GM12872 (cell line): Measurements from ENCODE around the gene TBC1D1.

Source experiments
- TF ChIP-seq, protein P1 (sequence below): IDR thresholded peaks from 3 replicates; pipeline ENCODE4 v1.5.1; 2011; ENCODE audit warnings: low read depth, mild to moderate bottlenecking, low read length, moderate library complexity; ENCODE audit not compliant: insufficient read depth

Gene TBC1D1

DNA sequence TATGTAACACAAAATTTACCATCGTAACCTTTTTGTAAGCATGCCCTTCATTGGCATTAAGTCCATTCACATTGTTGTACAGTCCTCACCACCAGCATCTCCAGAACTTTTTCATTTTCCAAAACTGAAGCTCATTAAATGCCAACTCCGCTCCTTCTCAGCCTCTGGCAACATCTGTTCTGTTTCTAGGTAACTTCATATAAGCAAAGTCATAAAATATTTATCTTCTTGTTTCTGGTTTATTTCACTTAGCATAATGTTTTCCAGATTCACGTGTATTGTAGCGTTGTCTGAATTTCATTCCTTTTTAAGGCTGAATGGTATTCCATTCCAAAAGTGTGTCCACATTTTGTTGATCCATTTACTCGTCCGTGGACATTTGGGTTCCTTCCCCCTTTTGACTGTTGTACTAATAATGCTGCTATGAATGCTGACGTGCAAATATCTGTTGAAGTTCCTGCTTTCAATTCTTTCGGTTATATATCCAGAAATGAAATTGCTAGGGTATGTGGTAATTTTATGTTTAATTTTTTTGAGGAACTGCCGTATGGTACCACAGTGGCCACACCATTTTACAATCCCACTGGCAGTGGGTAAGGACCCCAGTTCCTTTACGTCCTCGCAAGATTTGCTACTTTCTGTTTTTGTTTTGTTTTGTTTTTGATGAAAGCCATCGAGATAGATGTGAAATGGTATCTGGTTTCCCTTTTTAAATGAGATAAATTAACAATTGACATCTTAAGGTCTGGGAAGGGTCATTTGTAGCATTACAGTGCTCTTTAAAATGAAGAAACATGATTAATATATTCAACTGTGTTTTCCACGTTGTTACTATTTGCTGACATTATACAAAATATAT, 132.7 kb downstream of the TBC1D1 start:
- TF ChIP-seq, protein P1, sequence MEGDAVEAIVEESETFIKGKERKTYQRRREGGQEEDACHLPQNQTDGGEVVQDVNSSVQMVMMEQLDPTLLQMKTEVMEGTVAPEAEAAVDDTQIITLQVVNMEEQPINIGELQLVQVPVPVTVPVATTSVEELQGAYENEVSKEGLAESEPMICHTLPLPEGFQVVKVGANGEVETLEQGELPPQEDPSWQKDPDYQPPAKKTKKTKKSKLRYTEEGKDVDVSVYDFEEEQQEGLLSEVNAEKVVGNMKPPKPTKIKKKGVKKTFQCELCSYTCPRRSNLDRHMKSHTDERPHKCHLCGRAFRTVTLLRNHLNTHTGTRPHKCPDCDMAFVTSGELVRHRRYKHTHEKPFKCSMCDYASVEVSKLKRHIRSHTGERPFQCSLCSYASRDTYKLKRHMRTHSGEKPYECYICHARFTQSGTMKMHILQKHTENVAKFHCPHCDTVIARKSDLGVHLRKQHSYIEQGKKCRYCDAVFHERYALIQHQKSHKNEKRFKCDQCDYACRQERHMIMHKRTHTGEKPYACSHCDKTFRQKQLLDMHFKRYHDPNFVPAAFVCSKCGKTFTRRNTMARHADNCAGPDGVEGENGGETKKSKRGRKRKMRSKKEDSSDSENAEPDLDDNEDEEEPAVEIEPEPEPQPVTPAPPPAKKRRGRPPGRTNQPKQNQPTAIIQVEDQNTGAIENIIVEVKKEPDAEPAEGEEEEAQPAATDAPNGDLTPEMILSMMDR = no peak

DNA sequence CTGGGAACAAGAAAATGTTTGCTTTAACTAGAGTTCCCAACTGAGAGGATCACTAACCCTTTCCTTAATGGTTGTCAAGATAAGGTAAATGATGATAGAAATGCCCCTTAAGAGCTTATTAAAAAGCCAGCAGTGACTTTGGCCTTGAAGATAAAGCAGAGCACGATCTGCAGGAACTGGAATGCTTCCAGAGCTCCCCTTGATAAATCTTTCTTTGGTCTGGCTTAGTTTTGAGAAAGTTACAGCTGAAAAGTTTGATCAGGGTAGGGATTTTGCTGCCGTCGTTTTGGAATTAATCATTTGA, 133.3 kb downstream of the TBC1D1 start:
- TF ChIP-seq, protein P1 = no peak

DNA sequence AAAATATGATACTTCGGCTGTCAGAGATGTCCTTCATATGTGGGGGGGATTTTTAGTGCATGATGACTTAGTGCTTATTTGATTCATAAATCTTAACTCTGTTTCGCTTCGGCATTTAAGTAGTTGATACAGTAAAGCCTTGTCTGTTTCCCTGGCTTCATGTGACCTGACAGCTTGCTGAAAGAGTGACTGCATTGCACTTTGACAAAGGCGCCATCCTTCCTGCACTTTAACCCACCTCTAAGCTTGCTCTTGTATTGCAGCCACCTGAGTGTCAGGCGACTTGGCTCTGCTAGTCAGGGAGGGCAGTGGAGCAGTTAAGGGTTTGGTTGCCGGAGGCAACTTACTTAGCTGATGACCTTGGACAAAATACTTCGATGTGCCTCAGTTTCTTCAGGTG, 134.8 kb downstream of the TBC1D1 start:
- TF ChIP-seq, protein P1 = no peak

DNA sequence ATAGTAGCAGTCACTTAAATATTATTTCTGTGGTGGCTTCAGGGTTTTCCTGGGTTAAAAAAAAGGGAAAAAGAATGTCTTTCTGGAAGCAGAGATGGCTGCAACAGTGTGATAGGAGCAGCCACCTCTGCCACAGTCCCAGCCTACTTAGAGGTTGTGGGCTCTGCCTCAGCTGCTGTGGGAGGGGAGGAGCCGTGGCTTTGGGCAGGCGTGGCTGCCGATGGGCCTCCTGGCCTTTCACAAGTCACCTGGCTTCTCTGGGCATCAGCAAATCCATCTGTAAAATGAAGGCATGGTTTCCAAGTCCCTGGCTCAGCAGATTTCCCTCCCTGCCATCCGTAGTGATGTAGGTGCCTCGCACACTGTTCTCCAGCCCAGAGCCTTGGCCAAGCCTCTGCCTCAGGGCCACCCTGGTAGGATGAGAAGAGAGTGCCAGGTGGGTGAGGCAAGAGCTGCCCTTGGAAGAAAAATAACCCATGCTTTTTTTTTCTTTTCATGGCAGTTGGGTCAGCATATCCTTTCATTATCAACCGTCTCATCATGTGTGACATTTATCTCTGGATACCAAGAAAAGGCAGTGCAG, 135.4 kb downstream of the TBC1D1 start:
- TF ChIP-seq, protein P1 = no peak

DNA sequence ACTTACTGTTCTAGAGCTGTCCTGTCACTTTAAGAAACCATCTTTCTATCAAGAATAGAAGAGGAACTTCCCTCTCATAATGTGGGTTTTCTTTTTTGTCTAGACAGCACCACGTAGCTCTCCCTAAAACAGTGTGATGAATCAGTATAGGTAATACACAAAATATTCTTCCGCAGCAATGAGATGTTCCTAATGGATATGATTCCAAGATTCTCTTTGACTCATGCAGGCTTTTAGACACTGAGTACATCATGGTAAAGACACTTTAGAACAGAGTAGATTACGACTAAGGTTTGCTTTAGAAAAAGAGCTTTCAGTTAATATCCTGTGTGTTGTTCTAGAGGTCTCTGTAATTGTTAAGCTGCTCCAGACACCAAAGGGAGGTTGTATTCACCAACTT, 139.1 kb downstream of the TBC1D1 start:
- TF ChIP-seq, protein P1 = no peak

DNA sequence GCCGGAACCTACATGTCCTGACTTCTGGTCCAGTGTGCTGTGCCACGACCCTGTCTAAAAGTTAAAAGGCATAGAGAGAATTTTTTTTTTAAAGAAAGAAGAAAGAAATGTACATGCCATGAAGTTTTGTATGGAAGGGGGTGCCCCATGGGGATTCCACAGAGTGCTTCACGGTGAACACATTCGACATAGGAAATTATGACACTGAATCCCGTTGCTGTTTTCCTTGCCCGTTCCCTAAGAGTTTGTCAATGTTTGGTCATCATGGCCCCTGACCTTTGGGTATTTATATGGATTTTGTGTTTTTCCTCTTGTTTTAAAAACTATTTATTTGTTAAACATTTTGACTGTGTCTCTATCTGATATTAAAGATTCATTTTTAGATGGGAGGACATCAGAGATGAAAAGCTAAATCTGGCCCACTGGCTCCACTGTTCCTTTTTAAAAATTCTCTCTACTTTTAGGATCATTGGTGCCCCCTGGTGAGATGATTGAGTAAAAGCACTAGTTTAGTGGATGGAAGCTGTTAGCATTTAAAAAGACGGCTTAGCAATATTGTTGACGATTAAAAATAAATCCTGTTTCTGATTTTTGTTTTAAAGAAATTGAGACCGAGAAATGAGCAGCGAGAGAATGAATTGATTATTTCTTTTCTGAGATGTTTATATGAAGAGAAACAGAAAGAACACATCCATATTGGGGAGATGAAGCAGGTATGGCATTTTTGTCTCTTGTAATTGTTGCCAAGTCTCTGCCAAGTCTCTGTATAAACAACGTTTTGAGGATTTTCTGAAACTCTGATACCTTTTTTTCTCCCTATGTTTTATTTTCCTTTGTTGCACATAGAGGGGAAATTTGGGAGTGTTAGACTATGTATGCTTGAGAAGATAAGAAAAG, 144.3 kb downstream of the TBC1D1 start:
- TF ChIP-seq, protein P1 = peak; percentile 57; the same call in 2 of the 3 replicates

DNA sequence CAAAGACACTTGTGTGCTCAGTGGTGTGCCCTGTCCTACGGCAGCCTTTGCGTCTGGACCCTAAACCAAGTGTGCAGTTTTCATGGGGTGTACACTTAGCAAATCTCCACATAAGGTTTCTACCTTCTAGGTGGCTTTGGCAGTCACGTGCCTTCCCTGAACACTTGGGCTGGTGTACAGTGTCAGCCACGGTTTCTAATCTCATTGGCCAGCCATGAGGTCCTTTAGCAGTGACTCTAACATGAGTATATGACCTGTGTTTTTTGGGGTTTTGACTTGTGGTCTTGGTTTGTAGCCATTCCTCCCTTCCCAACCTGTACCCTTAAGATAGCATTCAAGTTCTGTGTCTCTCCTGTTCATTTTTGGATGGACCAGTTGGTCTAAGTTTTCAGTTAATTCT, 145.7 kb downstream of the TBC1D1 start:
- TF ChIP-seq, protein P1 = no peak
